ENCODE results near the gene LY6G6D.

GRCh38 chr6:31681135-31681671, 33.9 kb upstream of the LY6G6D start:
- TF ChIP-seq CTCF (IDR thresholded peaks at IDR 0.05) (no peak), EZH2 (IDR thresholded peaks at IDR 0.05; ENCODE audit: borderline replicate concordance, insufficient read depth, low read depth, low read length, poor library complexity, severe bottlenecking) (no peak)
